ENCODE data around the gene MTA2.
"Not testable (repeated sequence)": the region's sequence is repeated elsewhere in the genome, so short reads cannot be mapped to it uniquely, and the experiment has no call there.

MTA2 gene

GRCh38 chr11:62592146-62592815 lies 9.4 kb downstream of the MTA2 start:
- peak; percentile 29 for DNase-seq

- peak; percentile 99 for DNase-seq
Observed at GRCh38 chr11:62591448-62592145, 10.1 kb downstream of the MTA2 start, which contains the start of gene TUT1. TSS of gene TUT1 (minus strand) at chr11:62591523. CDS start at chr11:62591485, 38 bp downstream.

DNA sequence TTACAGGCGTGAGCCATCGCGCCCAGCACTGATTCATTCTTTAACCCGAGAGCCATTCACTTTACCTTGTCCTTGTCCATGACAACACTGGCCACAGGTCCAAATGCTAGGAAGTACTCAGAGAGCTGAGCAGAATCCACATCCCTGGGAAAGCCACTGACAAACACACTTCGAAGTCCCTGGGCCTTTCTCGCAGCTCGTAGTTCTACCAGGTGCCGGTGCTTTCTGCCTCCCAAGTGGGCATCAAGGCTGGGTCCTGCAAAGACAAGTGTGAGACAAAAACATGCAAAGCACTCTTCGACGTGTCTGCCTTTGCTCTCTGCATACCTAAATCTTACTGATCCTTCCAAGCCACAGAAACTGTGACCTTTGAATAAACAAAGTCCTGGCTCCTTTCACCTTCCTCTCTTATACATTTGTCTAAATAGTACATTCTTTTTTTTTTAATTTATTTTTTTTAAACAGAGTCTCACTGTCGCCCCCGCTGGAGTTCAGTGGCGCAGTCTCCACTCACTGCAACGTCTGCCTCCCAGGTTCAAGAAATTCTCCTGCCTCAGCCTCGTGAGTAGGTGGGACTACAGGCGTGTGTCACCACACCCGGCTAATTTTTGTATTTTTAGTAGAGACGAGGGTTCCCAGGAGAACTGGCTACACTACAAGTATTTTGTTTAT lies 12.6 kb downstream of the MTA2 start:
- DNase-seq = no peak

DNA sequence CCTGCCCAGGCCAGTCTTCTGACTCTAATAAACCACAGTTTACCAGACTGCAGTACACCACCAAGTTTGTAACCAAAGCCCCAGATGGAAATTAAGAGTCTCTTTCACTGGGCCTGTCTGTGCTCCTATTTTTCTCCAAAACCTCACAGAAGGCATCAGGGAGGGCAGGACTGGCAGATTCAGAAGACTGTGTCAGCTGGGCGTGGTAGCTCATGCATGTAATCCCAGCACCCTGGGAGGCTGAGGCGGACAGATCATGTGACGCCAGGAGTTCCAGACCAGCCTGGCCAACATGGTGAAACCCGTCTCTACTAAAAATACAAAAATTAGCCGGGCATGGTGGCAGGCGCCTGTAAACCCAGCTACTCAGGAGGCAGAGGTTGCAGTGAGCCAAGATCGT lies 16.3 kb downstream of the MTA2 start:
- DNase-seq = not testable (repeated sequence)

- DNase-seq = not testable (repeated sequence)
Observed at GRCh38 chr11:62581735-62582134, 19.9 kb downstream of the MTA2 start.

DNA sequence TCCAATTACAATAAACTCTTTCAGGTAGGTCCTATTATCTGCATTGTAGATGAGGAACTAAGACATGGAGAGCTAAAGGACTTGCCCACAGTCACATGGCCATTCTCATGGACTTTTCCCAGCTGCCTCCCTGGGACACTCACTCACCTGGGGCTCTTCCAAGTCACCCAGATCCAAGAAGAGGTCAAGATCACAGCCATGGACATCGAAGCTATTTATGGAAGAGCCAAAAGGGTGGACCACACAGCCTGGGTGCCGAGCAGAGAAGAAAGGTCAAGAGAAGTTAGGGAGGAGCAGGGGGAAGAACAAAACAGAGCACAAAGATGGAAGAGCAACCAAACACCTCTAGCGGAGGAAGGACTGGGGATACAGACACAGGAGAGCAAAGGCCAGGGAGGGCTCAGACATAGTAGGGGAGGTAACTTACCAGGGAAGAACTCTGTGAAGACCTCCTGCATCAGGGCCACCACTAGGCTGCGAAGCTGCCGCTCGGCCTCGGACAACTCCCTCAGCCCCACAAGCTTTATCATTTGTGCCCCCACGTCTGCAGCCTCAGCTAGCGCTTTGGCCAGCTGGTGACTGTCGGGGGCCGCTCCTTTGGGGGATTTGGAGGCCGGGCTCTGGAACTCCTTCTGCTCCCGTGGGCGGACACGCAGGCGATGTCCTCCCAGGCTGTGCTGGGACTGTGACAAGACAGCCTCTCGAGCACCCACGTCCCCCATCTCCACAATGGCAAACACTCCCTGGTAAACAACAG lies 20.5 kb downstream of the MTA2 start:
- DNase-seq = no peak

DNA sequence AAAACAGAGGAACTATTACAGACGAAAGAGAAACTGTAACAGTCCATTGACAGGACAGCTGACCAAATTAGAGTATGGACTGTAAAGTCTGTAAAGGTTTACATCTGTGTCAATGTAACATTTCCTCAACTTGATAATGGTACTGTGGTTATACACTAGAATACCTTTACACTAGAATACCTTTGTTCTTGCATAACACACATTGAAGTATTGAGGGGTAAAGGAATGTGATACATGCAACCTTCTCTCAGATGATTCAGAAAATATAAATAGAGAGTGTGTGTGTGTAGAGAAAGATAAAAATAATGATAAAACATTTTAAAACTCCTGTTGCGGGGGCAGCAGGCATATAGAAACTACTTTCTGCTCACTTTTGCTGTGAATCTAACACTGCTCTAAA lies 22.4 kb downstream of the MTA2 start:
- no peak for DNase-seq

DNA sequence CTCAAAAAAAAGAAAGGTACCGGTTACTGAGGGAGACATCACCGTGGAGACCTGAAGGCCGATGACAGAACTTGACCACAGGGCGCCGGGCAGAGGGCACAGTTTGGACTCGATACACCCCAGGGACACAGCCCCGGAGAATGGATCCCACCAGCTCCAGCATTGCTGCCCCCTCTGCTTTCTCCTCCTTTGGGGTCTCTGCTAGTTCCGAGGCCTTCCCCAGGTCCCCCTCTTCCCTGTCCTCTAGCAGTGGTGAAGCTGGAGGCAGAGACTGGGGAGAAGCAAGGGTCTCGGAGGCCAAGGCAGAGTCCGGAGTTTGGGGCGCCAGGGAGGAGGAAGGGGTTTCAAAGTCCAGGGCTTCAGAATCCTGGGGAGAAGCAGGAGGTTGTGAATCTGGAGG lies 23.1 kb downstream of the MTA2 start:
- no peak for DNase-seq

DNA sequence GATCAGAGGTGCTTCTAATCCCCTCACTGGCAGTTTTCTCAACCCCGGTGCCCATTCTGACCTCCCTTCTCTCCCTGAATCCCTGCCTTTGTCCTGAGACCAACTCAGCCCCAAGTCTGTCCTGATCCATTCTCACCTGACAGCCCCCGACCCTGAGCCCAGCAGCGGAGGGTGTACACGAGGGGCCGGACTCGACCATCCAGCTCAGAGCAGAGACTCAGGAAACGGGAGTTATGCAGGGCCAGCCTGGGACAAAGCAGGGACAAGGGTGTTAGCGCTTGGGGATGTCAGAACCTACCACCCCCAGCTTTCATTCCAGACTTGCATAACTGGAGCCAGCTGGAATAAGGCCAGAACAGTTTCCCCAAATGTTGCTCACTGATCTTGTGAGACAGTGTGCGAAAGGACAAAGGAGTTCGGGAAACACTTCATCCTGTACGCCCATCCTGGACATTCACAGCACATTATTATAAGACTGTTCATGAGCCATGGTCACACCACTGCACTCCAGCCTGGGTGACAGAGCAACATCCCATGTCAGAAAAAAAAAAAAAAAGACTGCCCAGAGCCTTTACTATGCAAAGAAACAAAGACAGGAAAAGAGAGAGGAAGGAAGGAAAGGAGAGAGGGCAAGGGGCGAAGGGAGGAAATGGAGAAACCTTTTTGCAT lies 24.5 kb downstream of the MTA2 start:
- no peak for DNase-seq

GRCh38 chr11:62575837-62576236 lies 25.8 kb downstream of the MTA2 start:
- no peak for DNase-seq

- DNase-seq = peak; percentile 58
Observed at GRCh38 chr11:62575156-62575555, 26.5 kb downstream of the MTA2 start.

DNA sequence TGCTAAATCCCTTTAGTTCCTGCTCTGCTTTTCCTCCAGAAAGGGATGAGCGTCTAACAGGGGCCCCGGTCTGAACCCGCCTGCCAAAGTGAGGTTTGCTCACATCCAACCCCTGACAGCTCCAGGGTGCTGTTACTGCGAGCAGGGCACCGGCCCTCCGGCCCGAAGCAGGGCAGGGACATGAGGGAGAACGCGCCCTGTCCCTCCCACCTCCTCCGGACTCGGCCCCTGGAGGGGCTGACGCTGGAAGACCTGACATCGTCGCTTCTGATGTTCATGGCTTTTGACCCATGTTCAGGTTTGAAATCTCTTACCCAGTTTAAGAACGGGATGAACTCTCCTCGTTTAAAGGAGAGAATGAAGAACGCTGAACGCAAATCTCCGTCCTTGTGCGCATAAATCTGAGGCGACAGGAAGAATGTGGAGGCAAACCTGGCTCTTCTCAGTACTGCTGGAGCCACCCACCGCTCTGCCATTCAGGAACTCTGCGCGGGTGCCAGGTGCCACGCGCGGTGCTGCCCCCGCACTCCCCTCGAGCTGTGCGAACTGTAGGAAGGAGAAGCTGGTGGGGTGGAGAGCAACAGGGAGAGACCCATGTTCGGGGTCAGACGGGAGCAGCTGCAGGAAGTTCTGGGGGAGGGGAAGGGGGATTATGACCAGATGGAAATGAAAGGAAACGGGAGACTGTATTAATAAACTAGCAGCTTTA lies 27.1 kb downstream of the MTA2 start:
- DNase-seq = peak; percentile 40

- DNase-seq = peak; percentile 99
Observed at GRCh38 chr11:62573592-62574362, 27.9 kb downstream of the MTA2 start, which contains the start of gene EEF1G. TSS of gene EEF1G (minus strand) at chr11:62573891. CDS start at chr11:62573842, 49 bp downstream.

GRCh38 chr11:62573006-62573591 lies 28.6 kb downstream of the MTA2 start:
- peak; percentile 38 for DNase-seq

- no peak for DNase-seq
Observed at GRCh38 chr11:62572431-62572830, 29.2 kb downstream of the MTA2 start.

- not testable (repeated sequence) for DNase-seq
Observed at GRCh38 chr11:62571493-62571892, 30.2 kb downstream of the MTA2 start.

DNA sequence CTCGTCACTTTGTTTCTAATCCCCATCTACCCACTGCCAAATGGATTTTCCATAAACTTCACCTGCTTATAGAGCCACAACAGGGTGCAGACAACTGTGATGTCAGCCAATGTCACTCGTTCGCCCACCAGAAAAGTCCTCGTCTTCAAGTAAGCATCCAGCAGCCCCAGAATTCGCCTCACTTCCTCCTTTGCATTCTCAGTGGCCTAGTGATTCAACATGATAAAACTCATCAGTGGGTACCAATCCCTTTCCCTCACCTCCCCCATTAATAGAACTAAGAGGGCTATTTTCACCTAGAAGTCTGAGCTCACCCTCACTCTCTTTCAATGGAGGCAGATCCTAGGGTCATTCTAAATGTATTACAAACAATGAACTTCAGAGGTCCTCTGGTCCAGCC lies 30.8 kb downstream of the MTA2 start:
- not testable (repeated sequence) for DNase-seq

DNA sequence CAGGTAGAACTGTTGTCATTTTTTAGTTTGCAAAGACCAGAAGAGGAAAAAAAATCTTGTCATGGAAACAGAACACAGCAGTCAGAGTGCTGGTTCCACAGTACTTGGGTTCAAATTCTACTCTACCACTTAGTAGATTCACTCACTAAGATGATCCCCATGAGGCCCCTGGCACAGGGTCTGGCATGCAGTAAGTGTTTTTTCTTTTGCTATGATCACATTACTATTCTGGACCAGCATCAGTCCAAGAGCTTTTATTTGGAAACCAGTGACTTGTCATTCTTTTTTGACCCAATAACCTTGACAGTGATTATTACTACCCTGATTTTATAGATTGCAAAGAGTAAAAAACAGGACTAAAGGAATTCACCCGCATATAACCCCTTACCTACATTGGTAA lies 32.1 kb downstream of the MTA2 start:
- no peak for DNase-seq

GRCh38 chr11:62567018-62567633 lies 34.5 kb downstream of the MTA2 start:
- no peak for DNase-seq

- DNase-seq = no peak
Observed at GRCh38 chr11:62566247-62566646, 35.4 kb downstream of the MTA2 start.

Measured in DMS79 treated with DMSO at 0.1 percent for 48 hours (cell line).